Activated CD4-positive, alpha-beta T cell treated with anti-CD3 and anti-CD28 coated beads, Interleukin-2, Interleukin-6, amounts not matched to agents 100 ng/mL and 50 ng/mL, durations not matched to agents 16 hours and 8 hours (primary cell): ENCODE results near the gene ZNF580.

Source experiments
- DNase-seq: peaks from one replicate; pipeline ENCODE4 v3.0.0-alpha.2; 2020

The ZNF580 gene

DNA sequence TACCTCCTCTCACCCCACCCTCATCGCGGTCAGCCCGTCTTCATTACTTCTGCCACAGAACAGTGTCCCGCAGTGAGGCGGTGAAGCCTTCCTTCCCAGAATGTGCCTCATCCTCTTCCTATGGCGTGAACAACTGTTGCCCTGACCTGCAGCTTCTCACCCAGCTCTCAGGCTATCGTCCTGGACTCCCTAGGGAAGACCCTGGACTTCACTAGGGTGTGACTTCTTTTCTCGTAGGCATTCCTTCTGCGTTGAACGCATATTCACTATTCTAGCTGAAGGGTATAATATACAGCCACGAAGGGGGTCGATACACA lies 34.4 kb upstream of the ZNF580 start:
- DNase-seq = no peak

DNA sequence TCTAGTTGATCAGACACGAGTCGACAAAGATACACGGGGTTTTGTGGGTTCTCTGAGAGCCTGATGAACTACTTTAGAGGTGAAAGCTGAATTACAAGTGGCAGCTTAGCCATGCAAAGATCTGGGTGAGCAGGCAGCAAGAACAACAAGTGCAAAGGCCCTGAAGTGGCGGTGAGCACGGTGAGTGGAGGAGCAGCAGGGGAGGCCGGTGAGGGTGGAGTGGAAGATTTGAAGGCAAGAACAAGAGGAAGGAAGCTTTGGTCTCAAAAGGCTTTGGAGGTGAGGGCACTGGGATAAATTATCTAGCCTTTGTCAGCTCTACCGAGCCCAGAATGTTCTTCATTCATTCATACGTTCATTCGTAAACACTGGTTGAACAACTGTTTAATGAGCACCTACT lies 34.0 kb upstream of the ZNF580 start:
- no peak for DNase-seq

- no peak for DNase-seq
Observed at GRCh38 chr19:55609326-55609725, 31.5 kb upstream of the ZNF580 start.

GRCh38 chr19:55611300-55611982 lies 29.4 kb upstream of the ZNF580 start:
- no peak for DNase-seq

GRCh38 chr19:55611983-55612645 lies 28.7 kb upstream of the ZNF580 start:
- no peak for DNase-seq

DNA sequence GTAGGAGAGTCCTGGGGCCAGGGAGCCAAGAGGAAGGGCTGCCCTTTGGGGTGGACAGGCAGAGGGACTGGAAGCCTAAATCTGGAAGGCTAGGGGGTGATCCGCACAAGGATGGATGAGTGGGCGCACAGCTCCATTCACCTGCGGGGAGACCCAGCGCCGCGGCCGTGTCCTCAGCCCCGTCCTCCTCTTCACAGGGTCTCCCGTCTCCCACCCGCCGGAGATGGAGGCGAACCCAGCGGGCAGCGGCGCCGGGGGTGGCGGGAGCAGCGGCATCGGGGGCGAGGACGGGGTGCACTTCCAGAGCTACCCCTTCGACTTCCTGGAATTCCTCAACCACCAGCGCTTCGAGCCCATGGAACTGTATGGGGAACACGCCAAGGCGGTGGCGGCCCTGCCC lies 27.4 kb upstream of the ZNF580 start:
- DNase-seq = no peak

DNA sequence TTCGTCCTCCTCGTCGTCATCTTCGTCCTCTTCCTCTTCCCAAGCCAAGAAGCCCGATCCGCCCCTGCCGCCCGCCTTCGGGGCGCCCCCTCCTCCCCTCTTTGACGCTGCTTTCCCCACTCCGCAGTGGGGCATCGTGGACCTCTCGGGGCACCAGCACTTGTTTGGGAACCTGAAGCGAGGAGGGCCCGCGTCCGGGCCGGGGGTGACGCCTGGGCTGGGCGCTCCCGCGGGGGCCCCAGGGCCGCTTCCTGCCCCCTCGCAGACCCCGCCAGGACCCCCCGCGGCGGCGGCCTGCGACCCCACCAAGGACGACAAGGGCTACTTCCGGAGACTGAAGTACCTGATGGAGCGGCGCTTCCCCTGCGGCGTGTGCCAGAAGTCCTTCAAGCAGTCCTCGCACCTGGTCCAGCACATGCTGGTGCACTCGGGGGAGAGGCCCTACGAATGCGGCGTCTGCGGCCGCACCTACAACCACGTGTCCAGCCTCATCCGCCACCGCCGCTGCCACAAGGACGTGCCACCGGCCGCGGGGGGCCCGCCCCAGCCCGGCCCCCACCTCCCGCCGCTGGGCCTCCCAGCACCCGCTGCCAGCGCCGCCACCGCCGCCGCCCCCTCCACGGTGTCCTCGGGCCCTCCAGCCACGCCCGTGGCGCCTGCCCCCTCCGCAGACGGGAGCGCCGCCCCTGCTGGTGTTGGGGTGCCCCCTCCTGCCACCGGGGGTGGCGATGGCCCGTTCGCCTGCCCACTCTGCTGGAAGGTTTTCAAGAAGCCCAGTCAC lies 26.7 kb upstream of the ZNF580 start:
- DNase-seq = no peak

- DNase-seq = no peak
Observed at GRCh38 chr19:55614711-55615542, 25.9 kb upstream of the ZNF580 start.

DNA sequence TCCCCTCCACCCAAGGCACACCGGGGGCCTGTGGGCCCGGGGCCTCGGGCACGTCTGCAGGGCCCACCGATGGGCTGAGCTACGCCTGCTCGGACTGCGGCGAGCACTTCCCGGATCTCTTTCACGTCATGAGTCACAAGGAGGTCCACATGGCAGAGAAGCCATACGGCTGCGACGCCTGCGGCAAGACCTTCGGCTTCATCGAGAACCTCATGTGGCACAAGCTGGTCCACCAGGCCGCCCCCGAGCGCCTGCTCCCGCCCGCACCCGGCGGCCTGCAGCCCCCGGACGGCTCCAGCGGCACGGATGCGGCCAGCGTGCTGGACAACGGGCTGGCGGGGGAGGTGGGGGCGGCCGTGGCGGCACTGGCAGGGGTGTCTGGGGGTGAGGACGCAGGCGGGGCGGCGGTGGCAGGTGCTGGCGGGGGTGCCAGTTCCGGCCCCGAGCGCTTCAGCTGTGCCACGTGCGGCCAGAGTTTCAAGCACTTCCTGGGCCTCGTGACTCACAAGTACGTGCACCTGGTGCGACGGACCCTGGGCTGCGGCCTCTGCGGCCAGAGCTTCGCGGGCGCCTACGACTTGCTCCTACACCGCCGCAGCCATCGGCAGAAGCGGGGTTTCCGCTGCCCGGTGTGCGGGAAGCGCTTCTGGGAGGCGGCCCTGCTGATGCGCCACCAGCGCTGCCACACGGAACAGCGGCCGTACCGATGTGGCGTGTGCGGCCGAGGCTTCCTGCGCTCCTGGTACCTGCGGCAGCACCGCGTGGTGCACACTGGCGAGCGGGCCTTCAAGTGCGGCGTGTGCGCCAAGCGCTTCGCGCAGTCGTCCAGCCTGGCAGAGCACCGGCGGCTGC lies 25.0 kb upstream of the ZNF580 start:
- DNase-seq = no peak

GRCh38 chr19:55616395-55616875 lies 24.4 kb upstream of the ZNF580 start:
- no peak for DNase-seq

DNA sequence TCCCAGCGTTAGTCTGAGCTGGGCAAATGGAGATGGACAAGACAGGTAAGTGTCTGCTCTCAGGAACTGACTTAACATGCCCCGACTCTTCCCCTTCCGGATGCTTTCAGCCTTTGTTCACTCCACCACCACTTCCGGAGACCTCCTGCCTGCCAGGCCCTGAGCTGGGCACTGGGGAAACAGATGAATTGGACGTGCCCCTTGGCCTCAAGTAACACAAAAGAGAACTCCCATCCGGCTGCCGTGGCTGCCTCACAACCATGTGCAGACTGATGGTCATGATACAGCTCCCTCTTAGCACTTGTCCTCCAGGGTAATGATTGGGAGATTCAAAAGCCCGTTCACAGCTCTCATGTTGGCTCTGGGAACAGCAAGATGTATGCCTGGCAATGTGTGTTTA lies 23.4 kb upstream of the ZNF580 start:
- no peak for DNase-seq

DNA sequence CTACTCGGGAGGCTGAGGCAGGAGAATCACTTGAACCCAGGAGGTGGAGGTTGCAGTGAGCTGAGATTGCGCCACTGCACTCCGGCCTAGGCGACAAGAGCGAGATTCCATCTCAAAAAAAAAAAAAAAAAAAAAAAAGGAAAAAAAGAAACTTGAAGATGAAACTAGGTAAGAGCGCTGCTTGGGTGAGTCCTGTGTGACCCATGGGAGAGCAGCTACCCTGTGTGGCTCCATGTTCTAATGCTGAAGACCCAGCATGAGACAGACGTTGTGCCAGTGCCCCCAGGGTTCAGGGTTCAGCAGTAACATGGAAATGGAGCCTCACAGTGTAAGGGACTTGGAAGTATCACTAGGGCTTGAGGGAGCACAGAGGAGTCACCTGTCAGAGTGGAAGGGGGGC lies 22.4 kb upstream of the ZNF580 start:
- DNase-seq = no peak

- no peak for DNase-seq
Observed at GRCh38 chr19:55619286-55619685, 21.5 kb upstream of the ZNF580 start.

DNA sequence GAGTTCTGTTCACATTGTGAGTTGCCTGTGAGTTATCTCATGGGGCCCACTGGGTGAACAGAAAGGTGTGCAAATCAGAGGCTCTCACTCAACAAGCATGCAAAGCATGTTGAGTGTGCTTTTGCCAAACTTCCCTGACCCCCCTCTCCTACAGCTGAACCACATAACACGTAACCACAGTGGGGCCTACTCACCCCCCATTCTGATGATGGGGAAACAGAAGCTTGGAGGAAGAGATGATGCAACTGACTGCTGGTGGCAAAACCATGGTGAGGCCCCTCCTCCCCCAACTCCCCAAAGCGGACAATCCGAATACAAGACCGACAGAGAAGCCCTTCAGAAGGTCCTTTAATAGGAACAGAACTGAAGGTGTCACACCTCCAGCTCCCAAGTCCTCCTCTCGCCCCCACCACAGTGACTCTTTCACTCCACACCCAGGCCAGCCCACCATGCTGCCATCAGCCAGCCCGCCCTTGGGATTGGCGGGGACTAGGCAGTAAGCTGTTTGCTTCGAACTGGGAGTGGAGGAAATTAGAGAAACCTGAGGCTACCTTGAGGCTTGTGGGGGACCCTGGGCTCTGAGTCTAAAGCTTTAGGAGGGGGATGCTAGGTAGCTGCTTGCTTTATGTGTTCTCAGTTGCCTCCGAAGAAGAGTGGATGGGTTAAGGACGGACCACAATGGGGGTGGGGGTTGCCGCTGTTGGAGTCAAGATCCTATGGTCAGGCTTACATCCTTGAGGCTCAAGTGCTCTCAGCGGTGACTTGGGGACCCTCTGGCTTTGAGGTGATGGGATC lies 20.2 kb upstream of the ZNF580 start:
- DNase-seq = no peak

DNA sequence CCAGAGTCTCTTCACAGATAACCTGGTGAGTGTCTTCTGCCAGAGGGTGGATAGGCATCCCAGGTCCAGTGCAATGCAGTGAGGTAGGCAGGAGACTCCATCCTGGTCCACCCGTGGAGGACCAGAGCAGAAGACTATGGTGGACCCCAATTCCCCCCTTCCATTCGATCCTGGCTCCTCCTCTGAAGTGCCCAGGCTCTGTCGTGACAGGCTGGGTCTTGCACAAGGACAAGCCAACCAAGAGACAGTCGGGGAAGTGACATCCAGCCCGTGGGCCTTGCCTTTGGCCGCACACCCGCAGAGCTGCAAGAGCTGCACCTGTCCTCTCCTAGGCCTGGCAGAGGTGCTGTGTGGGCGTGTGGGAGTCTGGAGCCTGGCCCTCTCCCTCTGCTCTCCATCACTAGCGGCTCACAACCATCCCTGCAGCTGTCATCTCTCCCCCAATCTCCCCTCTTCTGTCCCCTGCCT lies 19.6 kb upstream of the ZNF580 start:
- DNase-seq = no peak

DNA sequence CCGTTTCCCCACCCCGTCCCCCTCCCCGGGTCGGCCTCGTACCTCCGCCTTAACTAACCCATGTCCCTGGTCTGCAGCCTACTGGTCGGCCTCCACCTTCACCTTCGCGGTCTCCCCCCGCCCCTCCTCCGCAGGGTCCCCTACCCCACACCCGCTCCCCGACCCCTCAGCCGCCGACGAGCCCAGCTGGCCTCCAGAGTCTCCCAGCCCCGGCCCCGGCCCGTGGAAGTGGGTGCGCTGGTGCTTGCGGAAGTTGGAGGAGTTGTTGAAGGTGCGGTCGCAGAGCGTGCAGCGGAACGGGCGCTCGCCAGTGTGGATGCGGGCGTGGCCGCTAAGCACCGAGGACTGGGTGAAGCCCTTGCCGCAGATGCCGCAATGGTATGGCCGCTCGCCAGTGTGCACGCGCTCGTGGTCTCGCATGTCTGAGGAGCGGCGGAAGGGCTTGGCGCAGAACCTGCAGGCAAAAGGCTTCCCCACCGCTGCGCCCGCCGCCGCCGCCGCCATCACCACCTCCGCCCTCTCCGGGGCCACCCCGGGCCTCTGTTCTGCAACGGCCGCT lies 19.1 kb upstream of the ZNF580 start:
- DNase-seq = no peak

GRCh38 chr19:55622242-55622969 lies 18.4 kb upstream of the ZNF580 start:
- no peak for DNase-seq

DNA sequence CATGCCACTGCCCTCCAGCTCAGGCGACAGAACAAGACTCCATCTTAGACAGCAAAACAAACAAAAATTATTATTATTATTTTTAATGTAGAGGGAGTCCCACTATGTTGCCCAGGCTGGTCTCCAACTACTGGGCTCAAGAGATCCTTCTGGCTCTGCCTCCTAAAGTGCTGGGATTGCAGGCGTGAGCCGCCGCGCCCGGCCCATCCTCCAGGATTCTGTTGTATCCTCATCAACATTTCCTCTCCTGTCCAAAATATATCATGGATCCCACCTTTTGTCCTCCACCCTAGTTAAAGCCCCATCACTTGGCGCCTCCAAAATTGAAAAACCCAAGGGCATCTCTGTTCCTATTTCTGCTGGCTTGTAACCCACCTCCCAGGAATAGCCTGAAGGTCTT lies 17.7 kb upstream of the ZNF580 start:
- DNase-seq = no peak

- DNase-seq = no peak
Observed at GRCh38 chr19:55623561-55623960, 17.2 kb upstream of the ZNF580 start.
